Gastrocnemius medialis (tissue), 4 donors: ENCODE results near the gene ZNF850. TPM values are rescaled to one million over a fixed set of nuclear protein-coding genes. Genes with fewer than 3 reads are reported as not detected.
"Not testable (repeated sequence)": the region's sequence is repeated elsewhere in the genome, so short reads cannot be mapped to it uniquely, and the experiment has no call there.

Experiments
- ATAC-seq, 2 donors: fragments of 150-250 bp; one replicate each; pipeline ENCODE4 v1.9.1; 2016
- DNase-seq, 2 donors: peaks; one replicate each; pipeline ENCODE4 v3.0.0-alpha.2; 2019
- H3K27ac ChIP-seq, 4 donors: fragments of 200-600 bp; sonication (generic); 1 replicate in 1 of 4; 2 replicates in 3 of 4; pipeline ENCODE4 v1.5.1; 2016 to 2018; ENCODE audit warnings: mild to moderate bottlenecking in 2 of 4, moderate library complexity in 1 of 4
- H3K27me3 ChIP-seq, 3 donors: fragments of 200-600 bp; sonication (generic) in 2 of 3; 1 replicate in 1 of 3; 2 replicates in 2 of 3; pipeline versions ENCODE4 v1.5.1 to v1.6.0; 2016 to 2019; ENCODE audit warnings: mild to moderate bottlenecking in 1 of 3, moderate library complexity in 1 of 3
- H3K36me3 ChIP-seq, 2 donors: fragments of 200-600 bp; sonication (generic) in 1 of 2; one replicate each; pipeline ENCODE4 v1.5.1; 2017 to 2018
- H3K4me1 ChIP-seq, 2 donors: fragments of 200-600 bp; sonication (generic) in 1 of 2; one replicate each; pipeline ENCODE4 v1.5.1; 2016 to 2017; ENCODE audit warnings: mild to moderate bottlenecking in 2 of 2
- H3K4me3 ChIP-seq, 4 donors: fragments of 200-600 bp; sonication (generic) in 3 of 4; 1 replicate in 1 of 4; 2 replicates in 3 of 4; pipeline ENCODE4 v1.5.1; 2016 to 2019; ENCODE audit warnings: mild to moderate bottlenecking in 2 of 4
- H3K9me3 ChIP-seq, 3 donors: fragments of 200-600 bp; sonication (generic) in 2 of 3; 1 replicate in 1 of 3; 2 replicates in 2 of 3; pipeline ENCODE4 v1.5.1; 2016 to 2019
- CTCF ChIP-seq, 5 experiments: fragments of 450-650 bp in 3 of 5; fragments of 200-600 bp in 2 of 5; sonication (generic) in 2 of 5; IDR thresholded peaks in 4 of 5; conservative IDR thresholded peaks in 1 of 5; 1 replicate in 4 of 5; 2 replicates in 1 of 5; pipeline ENCODE4 v1.5.1; 2016 to 2019; ENCODE audit warnings: antibody characterized with exemption in 5 of 5, mild to moderate bottlenecking in 3 of 5, moderate library complexity in 3 of 5
- POLR2A ChIP-seq, 2 donors: fragments of 450-650 bp; IDR thresholded peaks; one replicate each; pipeline ENCODE4 v1.6.1; 2017; ENCODE audit warnings: antibody characterized with exemption in 2 of 2, mild to moderate bottlenecking in 2 of 2, moderate library complexity in 2 of 2
- in situ Hi-C, 4 donors: fragments of 200-750 bp; cut with MboI; loops; one replicate each; pipeline versions ENCODE4 v1.15.0 to v1.8.0; 2017; ENCODE audit warnings: low sequenced_read_pairs in 4 of 4
- intact Hi-C: fragments of 100-400 bp; cut with DNase I; formaldehyde crosslinking; loops from one replicate; pipeline ENCODE4 v1.15.1; 2023; ENCODE audit warnings: low total_unique reads
- total RNA-seq, 4 donors: library from RNA; depleted of rRNA; stranded (reverse); fragments of >200 nt; gene quantifications; one replicate each; pipeline versions ENCODE4 v1.1.0 to v1.2.3, GENCODE V29; 2016

ZNF850 gene
- total RNA-seq, 4 donors from 2014 or later: 0.24 to 0.55 (median 0.42) TPM

GRCh38 chr19:36797786-36798108, 25.1 kb upstream of the ZNF850 start:
- peaks cover 0 to 3% of the 10 kb centered on the region in 2 donors for H3K4me1 ChIP-seq
- intact Hi-C loops (loop anchor here (1.0 kb wide), 1 partner anchor 24 kb away; no protein-coding TSS in a partner anchor), in situ Hi-C loops (no loop called here)
- peaks cover 0 to 29% (median 6%) of the 10 kb centered on the region in 3 donors for H3K9me3 ChIP-seq
- DNase-seq: no peak
- TF ChIP-seq POLR2A (IDR thresholded peaks at IDR 0.05) (no peak), CTCF (IDR thresholded peaks at IDR 0.05 in 4 of 5, conservative IDR thresholded peaks at IDR 0.05 in 1 of 5) (no peak)
- H3K27me3 ChIP-seq: no peaks in the 10 kb centered on the region
- H3K27ac ChIP-seq: peak overlapping the region; percentile 32 to 65 (median 54)
- ATAC-seq: peak in 1 of 2 donors; percentile 12
- H3K4me3 ChIP-seq: peak overlapping the region; percentile 53 to 79 (median 70)
- peaks cover 0 to 21% of the 10 kb centered on the region in 2 donors for H3K36me3 ChIP-seq

- Histone ChIP-seq H3K27ac (peak overlapping the region in 3 of 4 donors; percentile 52 to 55 (median 55)), H3K27me3 (no peaks in the 10 kb centered on the region), H3K36me3 (peaks cover 0 to 15% of the 10 kb centered on the region in 2 donors), H3K4me1 (peaks cover 0 to 3% of the 10 kb centered on the region in 2 donors), H3K4me3 (peak overlapping the region; percentile 53 to 79 (median 70)), H3K9me3 (peaks cover 0 to 25% (median 6%) of the 10 kb centered on the region in 3 donors)
- in situ Hi-C loops: no loop called here
- no peak for DNase-seq
- intact Hi-C loops: no loop called here
- no peak for TF ChIP-seq CTCF (IDR thresholded peaks at IDR 0.05 in 4 of 5, conservative IDR thresholded peaks at IDR 0.05 in 1 of 5)
- TF ChIP-seq POLR2A (IDR thresholded peaks at IDR 0.05): no peak
- no peak for ATAC-seq
These were observed 24.0 kb upstream of the ZNF850 start for GRCh38 chr19:36796714-36796992.

GRCh38 chr19:36791420-36792141, 19.0 kb upstream of the ZNF850 start:
- H3K27me3 ChIP-seq, H3K36me3 ChIP-seq, H3K4me3 ChIP-seq, H3K27ac ChIP-seq, ATAC-seq, DNase-seq, in situ Hi-C loops, H3K4me1 ChIP-seq, intact Hi-C loops: not testable (repeated sequence)
- H3K9me3 ChIP-seq: peaks cover 0 to 11% (median 0%) of the 10 kb centered on the region in 3 donors

- TF ChIP-seq POLR2A (IDR thresholded peaks at IDR 0.05): no peak
- no peak for TF ChIP-seq CTCF (IDR thresholded peaks at IDR 0.05 in 4 of 5, conservative IDR thresholded peaks at IDR 0.05 in 1 of 5)
- ATAC-seq (no peak), DNase-seq (no peak)
- no peaks in the 10 kb centered on the region for H3K36me3 ChIP-seq
- H3K27me3 ChIP-seq: peaks cover 0 to 7% (median 0%) of the 10 kb centered on the region in 3 donors
- H3K9me3 ChIP-seq: peaks cover 3 to 30% (median 4%) of the 10 kb centered on the region in 3 donors
- intact Hi-C loops (no loop called here), in situ Hi-C loops (no loop called here)
- H3K4me1 ChIP-seq: peaks cover 11 to 20% of the 10 kb centered on the region in 2 donors
- no peak overlapping the region for H3K27ac ChIP-seq
- peak overlapping the region in 2 of 4 donors; percentile 17 to 27 for H3K4me3 ChIP-seq
These were observed 3.2 kb upstream of the ZNF850 start for GRCh38 chr19:36775768-36776167.

GRCh38 chr19:36773223-36773579, 594 bp upstream of the ZNF850 start:
- Histone ChIP-seq H3K4me3 (peak overlapping the region; percentile 71 to 98 (median 86)), H3K27me3 (peaks cover 0 to 7% (median 0%) of the 10 kb centered on the region in 3 donors), H3K27ac (peak overlapping the region; percentile 74 to 89 (median 84)), H3K9me3 (peaks cover 3 to 39% (median 4%) of the 10 kb centered on the region in 3 donors), H3K36me3 (no peaks in the 10 kb centered on the region), H3K4me1 (peaks cover 11 to 20% of the 10 kb centered on the region in 2 donors)
- no peak for TF ChIP-seq POLR2A (IDR thresholded peaks at IDR 0.05)
- no peak for TF ChIP-seq CTCF (IDR thresholded peaks at IDR 0.05 in 4 of 5, conservative IDR thresholded peaks at IDR 0.05 in 1 of 5)
- intact Hi-C loops: loop anchor here (1.0 kb wide), 1 partner anchor 24 kb away; no protein-coding TSS in a partner anchor
- no peak for ATAC-seq
- in situ Hi-C loops: no loop called here
- no peak for DNase-seq
